ENCODE results near the gene P2RX4.

DNA sequence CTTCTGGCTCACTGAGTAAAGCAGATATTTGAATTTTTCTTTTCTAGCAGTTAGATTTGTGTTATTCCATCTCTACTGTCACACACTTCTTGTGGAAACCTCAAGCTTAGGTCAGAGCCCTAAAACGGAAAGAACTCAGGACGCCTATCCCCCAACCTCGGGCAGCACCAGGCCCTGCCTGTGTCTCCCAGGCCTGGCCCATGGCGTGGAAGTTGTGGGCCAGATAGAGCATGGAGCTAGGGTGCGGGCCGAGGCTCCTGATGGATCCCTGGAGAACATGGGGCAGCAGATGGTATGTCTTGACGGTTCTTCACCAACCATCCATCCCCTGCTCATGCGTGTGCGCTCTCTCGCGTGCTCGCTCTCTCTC lies 20.6 kb downstream of the P2RX4 start:
- no peak for TF ChIP-seq EZH2 (IDR thresholded peaks at IDR 0.05; ENCODE audit: borderline replicate concordance, low read depth, low read length, poor library complexity, severe bottlenecking)
- TF ChIP-seq CTCF (conservative IDR thresholded peaks at IDR 0.05; ENCODE audit: low read depth, low read length) = no peak

Data from A673 (cell line).